Activated B cell treated with CpG ODN at 0.5 μM for 24 hours (primary cell): Measurements from ENCODE around the gene CARD8. TPM values are rescaled to one million over a fixed set of nuclear protein-coding genes. Genes with fewer than 3 reads are reported as not detected.
A peak's percentile ranks its signal among the peaks of the same experiment; 100 is the strongest.

Experiments
- ATAC-seq: fragments of 200-7000 bp; cut with Tn5 transposase; one replicate; pipeline ENCODE4 v1.10.0; 2021; ENCODE audit warnings: low read depth, mild to moderate bottlenecking, moderate library complexity
- CTCF ChIA-PET: fragments of 350-600 bp; sonication (Branson Sonifier 250); formaldehyde crosslinking; loops from one replicate; lab custom pipeline; 2021; ENCODE audit warnings: antibody characterized with exemption; lab: Charles Lee
- POLR2A ChIA-PET: fragments of 350-600 bp; sonication (Branson Sonifier 250); formaldehyde crosslinking; loops from one replicate; lab custom pipeline; 2021; ENCODE audit warnings: antibody characterized with exemption; lab: Charles Lee
- DNase-seq: peaks from one replicate; pipeline ENCODE4 v3.0.0; 2022
- H3K27ac Mint-ChIP-seq: one replicate; pipeline ENCODE4 v1.8.0; 2020; ENCODE audit warnings: mixed read lengths
- H3K27me3 Mint-ChIP-seq: one replicate; pipeline ENCODE4 v1.8.0; 2021; ENCODE audit warnings: mixed read lengths
- H3K36me3 Mint-ChIP-seq: one replicate; pipeline ENCODE4 v1.8.0; 2021; ENCODE audit warnings: low read depth, mixed read lengths
- H3K4me1 Mint-ChIP-seq: one replicate; pipeline ENCODE4 v1.8.0; 2021; ENCODE audit warnings: mixed read lengths
- H3K4me3 Mint-ChIP-seq: one replicate; pipeline ENCODE4 v1.8.0; 2020; ENCODE audit warnings: mild to moderate bottlenecking, mixed read lengths
- H3K9me3 Mint-ChIP-seq: one replicate; pipeline ENCODE4 v1.8.0; 2020; ENCODE audit warnings: mixed read lengths
- intact Hi-C: fragments of 100-400 bp; cut with micrococcal nuclease; formaldehyde crosslinking; loops from one replicate; pipeline ENCODE4 v1.15.1; 2024
- total RNA-seq: library from RNA; stranded (reverse); gene quantifications from 2 replicates; pipeline ENCODE4 v1.2.3, GENCODE V29; 2022
- TF ChIP-seq, protein P1 (sequence below): fragments of 200-600 bp; IDR thresholded peaks from one replicate; pipeline ENCODE4 v1.8.0; 2022; ENCODE audit warnings: antibody characterized with exemption, mild to moderate bottlenecking

CARD8 gene
- total RNA-seq, 1 donor from 2014 or later = 103 TPM

DNA sequence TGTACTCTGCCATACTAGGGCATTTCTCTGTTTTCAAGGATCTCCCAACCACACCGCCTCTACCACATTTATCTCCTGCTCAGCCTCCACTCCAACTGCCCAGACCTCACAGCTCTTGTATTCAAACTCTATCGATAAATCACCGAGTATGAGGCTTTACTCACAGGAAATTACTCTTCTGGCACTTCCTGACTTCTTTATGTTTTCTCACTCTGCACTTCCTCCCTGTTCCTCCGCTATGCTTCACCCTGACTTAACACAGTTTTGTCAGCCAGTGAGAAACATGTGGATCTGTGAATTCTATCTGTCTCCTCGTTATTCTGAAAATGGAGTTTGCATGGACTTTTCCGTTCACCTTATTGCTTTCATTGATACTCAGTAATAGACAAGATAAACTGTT lies 2.6 kb upstream of the CARD8 start:
- intact Hi-C loops = loop anchor here (5.0 kb wide), 1 partner anchor 254 kb away; the partner anchor contains the start of gene LMTK3
- DNase-seq = no peak
- H3K4me1 Mint-ChIP-seq = peaks cover 49% of the 10 kb centered on the region
- no peaks in the 10 kb centered on the region for H3K9me3 Mint-ChIP-seq
- peak overlapping the region; percentile 93 for H3K27ac Mint-ChIP-seq
- no peak for ATAC-seq
- no peaks in the 10 kb centered on the region for H3K27me3 Mint-ChIP-seq
- peak overlapping the region; percentile 85 for H3K4me3 Mint-ChIP-seq
- POLR2A ChIA-PET = interaction anchor here (1.1 to 3.3 kb wide), 4 partner anchors 9 to 89 kb away, joined by 3 to 23 read pairs (median 4); no protein-coding TSS in a partner anchor
- CTCF ChIA-PET = interaction anchor here (4.2 to 4.7 kb wide), 2 partner anchors 54 to 150 kb away, joined by 20 to 41 read pairs; partner anchors contain the start of gene PLA2G4C
- H3K36me3 Mint-ChIP-seq = peaks cover 18% of the 10 kb centered on the region
- TF ChIP-seq, protein P1, sequence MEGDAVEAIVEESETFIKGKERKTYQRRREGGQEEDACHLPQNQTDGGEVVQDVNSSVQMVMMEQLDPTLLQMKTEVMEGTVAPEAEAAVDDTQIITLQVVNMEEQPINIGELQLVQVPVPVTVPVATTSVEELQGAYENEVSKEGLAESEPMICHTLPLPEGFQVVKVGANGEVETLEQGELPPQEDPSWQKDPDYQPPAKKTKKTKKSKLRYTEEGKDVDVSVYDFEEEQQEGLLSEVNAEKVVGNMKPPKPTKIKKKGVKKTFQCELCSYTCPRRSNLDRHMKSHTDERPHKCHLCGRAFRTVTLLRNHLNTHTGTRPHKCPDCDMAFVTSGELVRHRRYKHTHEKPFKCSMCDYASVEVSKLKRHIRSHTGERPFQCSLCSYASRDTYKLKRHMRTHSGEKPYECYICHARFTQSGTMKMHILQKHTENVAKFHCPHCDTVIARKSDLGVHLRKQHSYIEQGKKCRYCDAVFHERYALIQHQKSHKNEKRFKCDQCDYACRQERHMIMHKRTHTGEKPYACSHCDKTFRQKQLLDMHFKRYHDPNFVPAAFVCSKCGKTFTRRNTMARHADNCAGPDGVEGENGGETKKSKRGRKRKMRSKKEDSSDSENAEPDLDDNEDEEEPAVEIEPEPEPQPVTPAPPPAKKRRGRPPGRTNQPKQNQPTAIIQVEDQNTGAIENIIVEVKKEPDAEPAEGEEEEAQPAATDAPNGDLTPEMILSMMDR = no peak

DNA sequence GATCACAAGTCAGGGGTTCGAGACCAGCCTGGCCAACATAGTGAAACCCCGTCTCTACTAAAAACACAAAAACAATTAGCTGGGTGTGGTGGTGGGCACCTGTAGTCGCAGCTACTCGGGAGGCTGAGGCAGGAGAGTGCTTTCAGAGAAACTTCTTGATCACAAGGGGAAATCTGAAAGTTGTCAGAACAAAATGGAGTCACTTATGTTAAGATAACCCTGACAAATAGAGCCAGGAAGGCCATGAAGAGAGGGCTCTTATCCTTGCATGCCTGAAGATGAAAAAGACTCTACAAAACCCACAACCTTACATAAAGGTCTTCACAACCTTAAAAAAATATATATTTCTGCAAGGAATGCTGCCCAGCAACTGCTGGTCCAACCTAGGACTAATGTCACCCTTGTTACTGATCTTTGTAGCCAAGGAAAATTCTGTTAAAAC lies 1.2 kb downstream of the CARD8 start:
- peaks cover 67% of the 10 kb centered on the region for H3K4me1 Mint-ChIP-seq
- intact Hi-C loops = no loop called here
- peak overlapping the region; percentile 64 for H3K4me3 Mint-ChIP-seq
- POLR2A ChIA-PET = interaction anchor here (1.5 to 2.7 kb wide), 4 partner anchors 20 to 84 kb away, joined by 3 to 32 read pairs (median 16); partner anchors contain the start of genes LIG1 and ZSWIM9
- H3K9me3 Mint-ChIP-seq = no peaks in the 10 kb centered on the region
- H3K27me3 Mint-ChIP-seq = no peaks in the 10 kb centered on the region
- H3K36me3 Mint-ChIP-seq = peaks cover 19% of the 10 kb centered on the region
- ATAC-seq = no peak
- CTCF ChIA-PET = no interaction called here
- no peak for DNase-seq
- TF ChIP-seq, protein P1 = no peak
- peak overlapping the region; percentile 100 for H3K27ac Mint-ChIP-seq

DNA sequence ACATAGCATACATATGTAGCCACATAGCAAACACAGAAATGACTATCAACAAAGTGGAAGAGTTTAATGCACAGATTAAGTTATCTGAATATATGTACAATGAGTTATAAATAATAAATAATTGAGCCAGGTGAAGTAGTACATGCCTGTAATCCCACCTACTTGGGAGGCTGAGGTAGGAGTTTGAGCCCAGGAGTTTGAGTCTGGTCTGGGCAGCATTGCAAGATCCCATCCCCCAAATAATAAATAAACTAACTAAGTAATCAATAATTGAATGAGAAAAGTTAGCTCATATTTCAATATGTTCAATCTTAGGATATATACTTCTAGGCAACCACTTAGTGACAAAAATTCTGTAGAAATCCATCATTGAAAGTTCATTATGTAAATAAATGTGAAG lies 1.7 kb downstream of the CARD8 start:
- TF ChIP-seq, protein P1 = no peak
- no peak for ATAC-seq
- Mint-ChIP-seq H3K9me3 (no peaks in the 10 kb centered on the region), H3K27me3 (no peaks in the 10 kb centered on the region), H3K36me3 (peaks cover 22% of the 10 kb centered on the region), H3K4me1 (peaks cover 68% of the 10 kb centered on the region), H3K27ac (peak overlapping the region; percentile 100), H3K4me3 (no peak overlapping the region)
- DNase-seq = no peak
- intact Hi-C loops = no loop called here
- ChIA-PET CTCF (no interaction called here), POLR2A (interaction anchor here (1.5 to 2.7 kb wide), 2 partner anchors 20 to 51 kb away, joined by 3 to 28 read pairs; no protein-coding TSS in a partner anchor)

DNA sequence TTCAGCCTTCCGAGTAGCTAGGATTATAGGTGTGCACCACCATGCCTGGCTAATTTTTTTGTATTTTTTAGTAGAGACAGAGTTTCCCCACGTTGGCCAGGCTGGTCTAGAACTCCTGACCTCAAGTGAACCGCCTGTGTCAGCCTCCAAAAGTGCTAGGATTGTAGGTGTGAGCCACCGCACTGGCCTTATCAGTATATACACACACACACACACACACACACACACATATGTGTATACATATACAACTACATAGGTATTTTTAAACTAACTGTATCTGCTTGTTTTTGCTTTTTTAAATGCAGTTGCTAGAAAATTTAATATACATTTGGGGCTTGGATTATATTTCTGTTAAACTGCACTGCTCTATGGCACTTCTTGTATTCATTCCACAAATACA lies 3.1 kb downstream of the CARD8 start:
- no peak for ATAC-seq
- CTCF ChIA-PET = no interaction called here
- H3K27ac Mint-ChIP-seq = no peak overlapping the region
- no peaks in the 10 kb centered on the region for H3K9me3 Mint-ChIP-seq
- intact Hi-C loops = no loop called here
- TF ChIP-seq, protein P1 = no peak
- no peak for DNase-seq
- no peaks in the 10 kb centered on the region for H3K27me3 Mint-ChIP-seq
- peaks cover 26% of the 10 kb centered on the region for H3K36me3 Mint-ChIP-seq
- peaks cover 70% of the 10 kb centered on the region for H3K4me1 Mint-ChIP-seq
- POLR2A ChIA-PET = no interaction called here
- H3K4me3 Mint-ChIP-seq = no peak overlapping the region

DNA sequence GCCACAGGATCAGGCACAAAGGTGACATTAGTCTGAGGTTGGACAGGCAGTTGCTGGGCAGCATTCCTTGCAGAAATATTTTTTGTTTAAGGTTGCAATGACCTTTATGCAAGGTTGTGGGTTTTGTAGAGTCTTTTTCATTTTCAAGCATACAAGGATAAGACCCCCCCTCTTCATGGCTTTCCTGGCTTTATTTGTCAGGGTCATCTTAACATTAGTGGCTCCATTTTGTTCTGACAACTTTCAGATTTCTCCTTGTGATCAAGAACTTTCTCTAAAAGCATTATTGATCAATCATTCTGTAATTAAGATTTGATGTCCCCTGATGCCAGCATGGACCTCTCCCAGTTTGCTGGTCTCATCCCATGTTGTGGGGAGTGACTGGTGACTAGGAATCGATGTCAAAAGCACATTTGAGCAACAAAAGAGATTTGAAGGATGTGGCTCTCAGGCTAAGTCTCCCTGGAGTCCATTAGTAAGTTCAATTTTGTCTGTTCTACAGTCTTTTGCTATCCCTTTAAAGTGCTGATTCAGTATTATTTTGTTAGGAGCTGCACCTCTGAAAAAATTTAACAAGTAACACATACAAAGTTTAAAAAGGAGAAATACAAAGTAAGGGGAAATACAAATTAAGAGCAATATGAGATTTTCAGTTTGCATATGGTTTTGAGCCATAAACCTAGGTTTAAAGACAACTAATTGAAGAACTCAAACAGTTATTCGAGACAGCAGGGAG lies 5.3 kb downstream of the CARD8 start:
- Mint-ChIP-seq H3K9me3 (no peaks in the 10 kb centered on the region), H3K4me1 (peaks cover 64% of the 10 kb centered on the region), H3K4me3 (peak overlapping the region; percentile 91), H3K27ac (peak overlapping the region; percentile 97), H3K27me3 (no peaks in the 10 kb centered on the region), H3K36me3 (peaks cover 29% of the 10 kb centered on the region)
- ChIA-PET CTCF (interaction anchor here (1.6 kb wide), 1 partner anchor 10 kb away, joined by 17 read pairs; no protein-coding TSS in a partner anchor), POLR2A (interaction anchor here (0.9 to 1.8 kb wide), 9 partner anchors 7 to 387 kb away, joined by 3 to 23 read pairs (median 5); partner anchors contain the start of genes DBP, LIG1, RPL18 and SPHK2)
- DNase-seq (no peak), ATAC-seq (no peak)
- intact Hi-C loops = no loop called here
- TF ChIP-seq, protein P1 = no peak
